Osteocyte (in vitro differentiated cells): ENCODE data around the gene XRCC6. TPM values are rescaled to one million over a fixed set of nuclear protein-coding genes. Genes with fewer than 3 reads are reported as not detected.

Experiments used
- DNase-seq: peaks from one replicate; pipeline ENCODE4 v3.0.0; 2021; ENCODE audit warnings: mixed read lengths; ENCODE audit not compliant: unreplicated experiment; ENCODE audit errors: extremely low spot score
- H3K27ac Mint-ChIP-seq: one replicate; pipeline ENCODE4 v1.8.0; 2021; ENCODE audit warnings: mild to moderate bottlenecking, mixed read lengths; ENCODE audit not compliant: unreplicated experiment
- H3K27me3 Mint-ChIP-seq: one replicate; pipeline ENCODE4 v1.8.0; 2021; ENCODE audit warnings: mixed read lengths; ENCODE audit not compliant: unreplicated experiment
- H3K36me3 Mint-ChIP-seq: one replicate; pipeline ENCODE4 v1.8.0; 2021; ENCODE audit warnings: mixed read lengths; ENCODE audit not compliant: unreplicated experiment
- H3K4me1 Mint-ChIP-seq: one replicate; pipeline ENCODE4 v1.8.0; 2021; ENCODE audit warnings: mixed read lengths; ENCODE audit not compliant: unreplicated experiment
- H3K4me3 Mint-ChIP-seq: one replicate; pipeline ENCODE4 v1.8.0; 2021; ENCODE audit warnings: mild to moderate bottlenecking, moderate library complexity, mixed read lengths; ENCODE audit not compliant: unreplicated experiment
- H3K9me3 Mint-ChIP-seq: one replicate; pipeline ENCODE4 v1.8.0; 2021; ENCODE audit warnings: mixed read lengths; ENCODE audit not compliant: unreplicated experiment
- CTCF ChIP-seq: fragments of 200-600 bp; sonication (generic); IDR thresholded peaks from 2 replicates; pipeline ENCODE4 v1.5.0; 2021; ENCODE audit warnings: antibody characterized with exemption, mild to moderate bottlenecking, moderate library complexity
- total RNA-seq: library from RNA; stranded (reverse); gene quantifications from 2 replicates; pipeline ENCODE4 v1.2.1, GENCODE V29; 2021

The XRCC6 gene
- total RNA-seq, 1 donor from 2014 or later = 211 TPM

- Mint-ChIP-seq H3K27ac (no peak overlapping the region), H3K27me3 (no peaks in the 10 kb centered on the region), H3K4me3 (no peak overlapping the region), H3K36me3 (peaks cover 26% of the 10 kb centered on the region), H3K9me3 (no peaks in the 10 kb centered on the region), H3K4me1 (peaks cover 3% of the 10 kb centered on the region)
- TF ChIP-seq CTCF = no peak
- DNase-seq = no peak
Observed at GRCh38 chr22:41674846-41675340, 53.8 kb downstream of the XRCC6 start.

GRCh38 chr22:41676134-41676533 is 55.0 kb downstream of the XRCC6 start:
- TF ChIP-seq CTCF = no peak
- Mint-ChIP-seq H3K4me3 (no peak overlapping the region), H3K36me3 (peaks cover 28% of the 10 kb centered on the region), H3K27ac (no peak overlapping the region), H3K4me1 (no peaks in the 10 kb centered on the region), H3K9me3 (no peaks in the 10 kb centered on the region), H3K27me3 (no peaks in the 10 kb centered on the region)
- DNase-seq = no peak

GRCh38 chr22:41681616-41682015 is 60.5 kb downstream of the XRCC6 start:
- Mint-ChIP-seq H3K4me3 (peak overlapping the region; percentile 95), H3K36me3 (peaks cover 12% of the 10 kb centered on the region), H3K27ac (peak overlapping the region; percentile 96), H3K9me3 (no peaks in the 10 kb centered on the region), H3K27me3 (no peaks in the 10 kb centered on the region), H3K4me1 (peaks cover 20% of the 10 kb centered on the region)
- TF ChIP-seq CTCF = no peak
- DNase-seq = no peak

- Mint-ChIP-seq H3K27me3 (no peaks in the 10 kb centered on the region), H3K9me3 (no peaks in the 10 kb centered on the region), H3K27ac (peak overlapping the region; percentile 96), H3K36me3 (peaks cover 12% of the 10 kb centered on the region), H3K4me1 (peaks cover 23% of the 10 kb centered on the region), H3K4me3 (peak overlapping the region; percentile 95)
- peak; percentile 95 for DNase-seq
- no peak for TF ChIP-seq CTCF
Observed at GRCh38 chr22:41682033-41682807, 61.1 kb downstream of the XRCC6 start.

GRCh38 chr22:41683052-41683451 is 62.0 kb downstream of the XRCC6 start:
- DNase-seq = no peak
- no peak for TF ChIP-seq CTCF
- H3K4me1 Mint-ChIP-seq = peaks cover 31% of the 10 kb centered on the region
- peak overlapping the region; percentile 96 for H3K27ac Mint-ChIP-seq
- H3K27me3 Mint-ChIP-seq = no peaks in the 10 kb centered on the region
- H3K4me3 Mint-ChIP-seq = peak overlapping the region; percentile 95
- peaks cover 9% of the 10 kb centered on the region for H3K36me3 Mint-ChIP-seq
- H3K9me3 Mint-ChIP-seq = no peaks in the 10 kb centered on the region
